GM18517 (cell line): Measurements from ENCODE around the gene UCHL1.
"Not testable (repeated sequence)": the region's sequence is repeated elsewhere in the genome, so short reads cannot be mapped to it uniquely, and the experiment has no call there.

Source experiments
- ATAC-seq: cut with Tn5 transposase; IDR thresholded peaks from one replicate; pipeline ENCODE4 v1.9.1; 2021; ENCODE audit warnings: mild to moderate bottlenecking, moderate library complexity; ENCODE audit not compliant: unreplicated experiment

Gene UCHL1

GRCh38 chr4:41236032-41236431 is 20.7 kb upstream of the UCHL1 start:
- ATAC-seq: no peak

DNA sequence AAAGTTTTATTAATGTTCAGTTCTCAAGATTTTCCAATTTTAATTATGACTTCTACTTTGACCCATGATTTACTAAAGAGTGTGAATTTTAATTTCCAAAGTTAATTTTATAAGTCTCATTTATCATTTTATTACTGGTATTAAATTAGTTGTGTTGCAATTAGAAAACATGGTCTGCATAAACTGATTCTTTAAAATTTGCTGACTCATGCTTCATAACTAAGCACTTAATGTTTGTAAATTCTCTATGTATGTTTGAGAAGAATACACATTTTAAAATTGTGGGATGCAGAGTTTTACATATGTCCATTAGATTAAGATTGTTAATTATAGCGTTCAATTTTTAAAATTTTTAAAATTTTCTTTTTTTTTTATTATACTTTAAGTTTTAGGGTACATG is 20.2 kb upstream of the UCHL1 start:
- no peak for ATAC-seq

DNA sequence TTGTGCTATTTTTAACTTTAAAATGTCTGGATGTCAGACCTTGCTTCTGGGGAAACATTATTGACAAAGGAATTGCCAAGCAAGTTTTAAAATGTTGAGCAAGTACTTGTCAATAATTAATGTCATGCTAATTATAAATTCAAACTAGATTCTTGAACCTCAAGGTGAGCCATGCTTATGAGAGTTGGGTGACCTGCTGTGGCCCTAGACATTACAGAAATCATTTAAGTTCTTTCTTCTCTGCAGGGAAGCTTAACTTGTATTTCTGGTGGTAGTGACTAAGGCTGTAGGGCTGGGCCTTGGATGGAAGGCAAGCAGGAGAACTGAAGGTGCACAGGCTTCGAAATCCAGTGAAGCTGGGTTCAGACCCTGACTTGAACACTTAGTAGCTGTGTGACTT is 14.8 kb upstream of the UCHL1 start:
- ATAC-seq: no peak

- ATAC-seq: no peak
These were observed 10.7 kb upstream of the UCHL1 start for GRCh38 chr4:41245983-41246382.

DNA sequence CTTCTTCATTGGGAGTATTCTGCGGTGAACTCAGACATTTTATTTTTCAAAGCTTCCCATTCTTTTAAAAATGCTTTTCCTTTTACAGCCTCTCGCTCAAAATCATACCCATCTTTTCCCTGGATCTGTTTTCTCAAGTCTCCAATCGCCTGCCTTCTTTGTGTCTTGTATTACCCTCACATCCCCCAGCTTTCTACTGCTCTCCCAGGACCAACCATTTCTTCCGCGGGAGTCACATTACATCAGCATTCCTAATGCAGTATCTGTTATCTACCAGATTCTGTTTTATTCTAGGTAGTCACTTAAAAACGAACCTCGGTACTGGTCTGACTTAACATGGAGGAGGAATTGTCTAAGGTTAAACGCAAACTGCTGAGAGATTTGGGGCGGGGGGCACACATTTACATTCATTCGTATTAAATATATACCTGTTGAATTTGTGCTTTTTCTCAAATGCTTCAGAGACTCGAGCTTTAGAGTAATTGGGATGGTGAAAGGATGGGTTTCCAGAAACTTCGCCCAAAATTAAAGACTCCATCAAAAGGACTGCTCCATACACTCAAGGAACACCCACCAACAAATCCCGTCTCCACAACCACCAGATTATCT is 493 bp upstream of the UCHL1 start:
- no peak for ATAC-seq

- ATAC-seq: peak; percentile 60
These were observed 651 bp downstream of the UCHL1 start for GRCh38 chr4:41257257-41257901.

GRCh38 chr4:41257906-41258305 is 1.2 kb downstream of the UCHL1 start:
- no peak for ATAC-seq

- no peak for ATAC-seq
These were observed 2.1 kb downstream of the UCHL1 start for GRCh38 chr4:41258783-41259182.

- no peak for ATAC-seq
These were observed 3.5 kb downstream of the UCHL1 start for GRCh38 chr4:41260116-41260733.

DNA sequence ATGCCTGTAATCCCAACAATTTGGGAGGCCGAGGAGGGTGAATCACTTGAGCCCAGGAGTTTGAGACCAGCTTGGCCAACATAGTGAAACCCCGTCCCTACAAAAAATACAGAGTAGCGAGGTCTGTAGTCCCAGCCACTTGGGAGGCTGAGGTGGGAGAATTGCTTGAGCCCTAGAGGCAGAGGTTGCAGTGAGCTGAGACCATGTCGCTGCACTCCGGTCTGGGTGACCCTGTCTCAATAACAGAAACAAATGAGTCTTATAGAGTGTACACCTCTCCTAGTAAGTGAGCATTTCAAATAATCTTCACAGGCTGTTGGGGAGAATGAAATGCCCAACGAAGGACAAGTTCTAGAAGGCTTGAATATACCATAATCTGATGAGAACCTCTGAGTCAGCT is 5.5 kb downstream of the UCHL1 start:
- ATAC-seq: no peak

DNA sequence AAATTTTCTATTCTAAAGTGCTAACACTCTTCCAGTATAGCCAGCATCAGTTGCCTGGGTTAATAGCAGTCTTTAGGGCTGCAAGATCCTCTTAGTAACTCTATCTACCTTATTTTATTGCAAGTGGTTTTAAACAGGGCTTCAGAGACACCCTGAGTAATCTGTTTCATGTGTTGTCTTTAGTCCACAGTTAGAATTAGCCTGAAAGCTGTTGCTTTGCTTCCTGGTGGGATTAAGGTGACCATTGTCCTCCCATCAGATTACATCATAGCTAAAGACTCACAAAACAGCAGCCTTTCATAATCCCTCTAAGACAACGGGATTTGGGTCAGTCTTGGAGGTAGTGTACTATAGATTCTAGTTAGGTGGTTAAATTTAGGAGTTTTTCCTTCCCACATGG is 7.5 kb downstream of the UCHL1 start:
- ATAC-seq: no peak

- no peak for ATAC-seq
These were observed 11.3 kb downstream of the UCHL1 start for GRCh38 chr4:41267997-41268396.

DNA sequence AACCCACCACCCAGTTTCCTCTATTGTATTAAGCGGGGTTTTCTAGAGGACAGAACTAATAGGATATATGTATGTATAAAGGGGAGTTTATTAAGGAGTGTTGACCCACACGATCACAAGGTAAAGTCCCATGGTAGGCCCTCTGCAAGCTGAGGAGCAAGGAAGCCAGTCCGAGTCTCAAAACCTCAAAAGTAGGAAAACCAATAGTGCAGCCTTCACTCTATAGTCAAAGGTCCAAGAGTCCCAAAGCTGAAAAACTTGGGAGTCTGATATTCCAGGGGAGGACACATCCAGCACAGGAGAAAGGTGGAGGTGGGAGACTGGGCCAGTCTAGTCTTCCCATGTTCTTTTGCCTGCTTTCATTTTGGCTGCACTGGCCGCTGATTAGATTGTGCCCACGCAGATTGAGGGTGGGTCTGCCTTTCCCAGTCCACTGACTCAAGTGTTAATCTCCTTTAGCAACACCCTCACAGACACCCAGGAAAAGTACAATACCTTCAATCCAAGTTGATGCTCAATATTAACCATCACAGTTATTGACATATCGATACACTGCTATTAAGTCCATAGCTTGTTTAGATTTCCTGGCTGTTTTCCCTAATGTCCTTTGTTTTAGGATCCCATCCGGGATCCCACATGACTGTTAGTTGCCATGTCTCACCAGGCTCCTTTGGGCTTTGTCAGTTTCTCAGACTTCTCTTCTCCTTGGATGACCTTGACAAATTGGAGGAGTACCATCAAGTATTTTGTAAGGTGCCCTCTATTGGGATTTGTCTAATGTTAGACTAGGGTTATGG is 12.2 kb downstream of the UCHL1 start:
- ATAC-seq: no peak

DNA sequence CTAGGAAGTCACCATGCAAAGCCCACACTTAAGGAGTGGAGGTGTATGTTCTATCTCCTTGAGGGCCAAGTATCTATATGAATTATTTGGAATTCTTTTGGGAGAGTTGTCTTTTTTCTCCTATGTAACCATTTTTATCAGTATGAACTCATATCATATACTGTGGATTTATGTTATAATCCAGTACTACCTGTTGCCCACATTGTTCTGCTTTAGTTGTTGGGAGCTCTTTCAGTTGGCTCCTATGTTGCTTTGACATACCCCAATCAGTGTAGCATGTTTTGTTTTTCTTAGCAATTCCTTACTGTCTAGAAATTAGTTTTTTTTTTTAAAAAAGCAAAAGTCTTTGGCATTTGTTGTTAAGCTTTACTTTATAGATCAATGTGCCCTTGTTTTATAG is 13.0 kb downstream of the UCHL1 start:
- ATAC-seq: no peak

DNA sequence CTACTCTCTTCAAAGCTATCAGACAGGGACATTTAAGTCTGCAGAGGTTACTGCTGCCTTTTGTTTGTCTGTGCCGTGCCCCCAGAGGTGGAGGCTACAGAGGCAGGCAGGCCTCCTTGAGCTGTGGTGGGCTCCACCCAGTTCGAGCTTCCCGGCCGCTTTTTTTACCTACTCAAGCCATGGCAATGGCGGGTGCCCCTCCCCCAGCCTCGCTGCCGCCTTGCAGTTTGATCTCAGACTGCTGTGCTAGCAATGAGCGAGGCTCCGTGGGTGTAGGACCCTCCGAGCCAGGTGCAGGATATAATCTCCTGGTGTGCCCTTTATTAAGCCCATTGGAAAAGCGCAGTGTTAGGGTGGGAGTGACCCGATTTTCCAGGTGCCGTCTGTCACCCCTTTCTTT is 19.2 kb downstream of the UCHL1 start:
- not testable (repeated sequence) for ATAC-seq

GRCh38 chr4:41280010-41280409 is 23.3 kb downstream of the UCHL1 start:
- no peak for ATAC-seq

DNA sequence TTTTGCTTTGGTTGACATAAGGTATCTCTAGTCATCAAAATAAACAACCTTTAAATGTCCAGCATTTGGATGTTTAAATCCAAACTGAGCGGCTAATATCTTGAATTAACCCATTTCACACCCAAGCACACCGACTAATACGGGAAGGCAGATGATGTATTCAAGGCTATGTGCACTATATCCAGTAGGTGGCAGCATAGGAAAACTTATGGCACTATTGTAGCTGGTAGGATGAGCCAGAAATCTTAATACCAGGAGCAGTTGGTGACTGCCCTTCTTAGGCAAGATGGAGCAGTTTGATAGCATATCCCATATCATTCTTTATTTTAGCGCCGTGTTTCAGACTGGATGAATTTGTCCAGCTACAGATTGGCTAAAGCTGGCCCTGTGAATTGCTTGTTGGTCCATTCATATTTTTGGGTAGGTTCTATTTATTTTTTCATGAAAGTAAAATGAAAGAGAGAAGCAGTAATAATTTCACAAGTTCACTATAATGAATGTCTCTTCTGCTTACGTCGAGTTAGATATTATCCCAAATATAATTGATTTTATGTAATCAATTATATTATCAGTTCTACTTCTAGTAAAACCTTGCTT is 24.4 kb downstream of the UCHL1 start:
- ATAC-seq: peak; percentile 86

DNA sequence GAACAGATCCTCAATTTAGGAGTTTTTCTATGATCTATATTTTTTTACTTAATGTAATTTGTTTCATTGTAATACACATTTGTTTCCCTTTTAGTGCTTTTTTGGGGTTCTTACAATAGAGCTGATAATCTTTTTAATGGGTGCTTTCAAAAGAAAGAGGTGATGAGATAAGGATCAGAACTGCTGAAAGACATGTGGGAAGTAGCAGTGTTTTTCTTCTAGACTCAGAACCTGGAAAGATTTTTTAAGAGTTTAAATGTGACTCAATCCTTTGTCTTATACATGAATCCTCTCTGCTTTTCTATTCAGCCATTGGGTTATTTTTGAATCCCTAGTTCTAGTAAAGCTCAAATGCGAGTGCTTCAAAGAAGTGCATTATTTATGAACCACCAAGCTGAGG is 25.6 kb downstream of the UCHL1 start:
- ATAC-seq: no peak

- ATAC-seq: no peak
These were observed 28.6 kb downstream of the UCHL1 start for GRCh38 chr4:41285202-41285863.

DNA sequence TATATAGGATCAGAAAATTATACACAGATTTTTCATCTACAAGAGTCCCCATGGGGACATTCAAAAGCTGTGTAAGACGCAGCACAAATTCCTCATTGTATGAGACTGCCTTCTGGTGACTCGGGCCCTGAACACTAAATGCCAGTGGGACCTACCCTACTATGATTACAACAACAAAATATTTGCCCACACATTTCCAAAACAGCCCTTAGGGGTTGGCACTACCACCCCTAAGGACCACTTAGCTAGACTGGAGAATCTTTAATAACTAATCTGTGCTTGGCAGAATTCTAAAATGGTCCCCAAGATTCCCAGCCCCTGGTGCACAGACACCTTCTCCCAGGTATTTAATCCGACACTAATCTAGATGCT is 29.1 kb downstream of the UCHL1 start:
- no peak for ATAC-seq

- no peak for ATAC-seq
These were observed 30.3 kb downstream of the UCHL1 start for GRCh38 chr4:41287005-41287404.
